ENCODE data around the gene TMTC4.
"Not testable (repeated sequence)": the region's sequence is repeated elsewhere in the genome, so short reads cannot be mapped to it uniquely, and the experiment has no call there.

TMTC4 gene

GRCh38 chr13:100627120-100627519, 47.5 kb downstream of the TMTC4 start:
- DNase-seq (ENCODE audit: insufficient read length, low spot score) (no peak), FAIRE-seq (no peak)
- TF ChIP-seq POLR2A (IDR thresholded peaks at IDR 0.05; ENCODE audit: low read depth, low read length) = no peak

- FAIRE-seq = peak; percentile 61
- no peak for DNase-seq (ENCODE audit: insufficient read length, low spot score)
- TF ChIP-seq POLR2A (IDR thresholded peaks at IDR 0.05; ENCODE audit: low read depth, low read length) = no peak
These were observed 49.1 kb downstream of the TMTC4 start for GRCh38 chr13:100625447-100625846.

- no peak for DNase-seq (ENCODE audit: insufficient read length, low spot score)
- FAIRE-seq = peak; percentile 81
- TF ChIP-seq POLR2A (IDR thresholded peaks at IDR 0.05; ENCODE audit: low read depth, low read length) = no peak
These were observed 53.8 kb downstream of the TMTC4 start for GRCh38 chr13:100620792-100621191.

- DNase-seq (ENCODE audit: insufficient read length, low spot score) (no peak), FAIRE-seq (peak; percentile 33)
These were observed 54.7 kb downstream of the TMTC4 start for GRCh38 chr13:100619940-100620339.

GRCh38 chr13:100618897-100619296, 55.7 kb downstream of the TMTC4 start:
- not testable (repeated sequence) for DNase-seq (ENCODE audit: insufficient read length, low spot score); FAIRE-seq

More at GRCh38 chr13:100619940-100620339, 54.7 kb downstream of the TMTC4 start:
- no peak for TF ChIP-seq POLR2A (IDR thresholded peaks at IDR 0.05; ENCODE audit: low read depth, low read length)

GRCh38 chr13:100613031-100613430, 61.6 kb downstream of the TMTC4 start:
- FAIRE-seq (peak; percentile 53), DNase-seq (ENCODE audit: insufficient read length, low spot score) (no peak)
- no peak for TF ChIP-seq POLR2A (IDR thresholded peaks at IDR 0.05; ENCODE audit: low read depth, low read length)

- DNase-seq (ENCODE audit: insufficient read length, low spot score) (peak; percentile 59), FAIRE-seq (peak; percentile 83)
- TF ChIP-seq POLR2A (IDR thresholded peaks at IDR 0.05; ENCODE audit: low read depth, low read length) = no peak
These were observed 62.7 kb downstream of the TMTC4 start for GRCh38 chr13:100611678-100612492.

- no peak for TF ChIP-seq POLR2A (IDR thresholded peaks at IDR 0.05; ENCODE audit: low read depth, low read length)
- DNase-seq (ENCODE audit: insufficient read length, low spot score) = no peak
- peak; percentile 78 for FAIRE-seq
These were observed 63.9 kb downstream of the TMTC4 start for GRCh38 chr13:100610391-100611347.

GRCh38 chr13:100608906-100609305, 65.7 kb downstream of the TMTC4 start:
- FAIRE-seq (peak; percentile 97), DNase-seq (ENCODE audit: insufficient read length, low spot score) (peak; percentile 52)
- no peak for TF ChIP-seq POLR2A (IDR thresholded peaks at IDR 0.05; ENCODE audit: low read depth, low read length)

GRCh38 chr13:100608489-100608888, 66.1 kb downstream of the TMTC4 start:
- TF ChIP-seq POLR2A (IDR thresholded peaks at IDR 0.05; ENCODE audit: low read depth, low read length) = no peak
- DNase-seq (ENCODE audit: insufficient read length, low spot score) = no peak
- FAIRE-seq = no peak

- peak; percentile 41 for FAIRE-seq
- DNase-seq (ENCODE audit: insufficient read length, low spot score) = no peak
- TF ChIP-seq POLR2A (IDR thresholded peaks at IDR 0.05; ENCODE audit: low read depth, low read length) = no peak
These were observed 69.5 kb downstream of the TMTC4 start for GRCh38 chr13:100604918-100605710.

GRCh38 chr13:100602493-100603111, 72.0 kb downstream of the TMTC4 start:
- no peak for TF ChIP-seq POLR2A (IDR thresholded peaks at IDR 0.05; ENCODE audit: low read depth, low read length)
- DNase-seq (ENCODE audit: insufficient read length, low spot score) (no peak), FAIRE-seq (peak; percentile 27)

- no peak for FAIRE-seq
- DNase-seq (ENCODE audit: insufficient read length, low spot score) = no peak
- TF ChIP-seq POLR2A (IDR thresholded peaks at IDR 0.05; ENCODE audit: low read depth, low read length) = no peak
These were observed 72.9 kb downstream of the TMTC4 start for GRCh38 chr13:100601716-100602115.

Measured in H54 (cell line).